Measurements from ENCODE around the gene RNASET2. TPM values are rescaled to one million over a fixed set of nuclear protein-coding genes. Genes with fewer than 3 reads are reported as not detected.
"Not testable (repeated sequence)": the region's sequence is repeated elsewhere in the genome, so short reads cannot be mapped to it uniquely, and the experiment has no call there.

Gene RNASET2
- total RNA-seq, 2 donors from 2014 or later, result 87.1 to 126 TPM

DNA sequence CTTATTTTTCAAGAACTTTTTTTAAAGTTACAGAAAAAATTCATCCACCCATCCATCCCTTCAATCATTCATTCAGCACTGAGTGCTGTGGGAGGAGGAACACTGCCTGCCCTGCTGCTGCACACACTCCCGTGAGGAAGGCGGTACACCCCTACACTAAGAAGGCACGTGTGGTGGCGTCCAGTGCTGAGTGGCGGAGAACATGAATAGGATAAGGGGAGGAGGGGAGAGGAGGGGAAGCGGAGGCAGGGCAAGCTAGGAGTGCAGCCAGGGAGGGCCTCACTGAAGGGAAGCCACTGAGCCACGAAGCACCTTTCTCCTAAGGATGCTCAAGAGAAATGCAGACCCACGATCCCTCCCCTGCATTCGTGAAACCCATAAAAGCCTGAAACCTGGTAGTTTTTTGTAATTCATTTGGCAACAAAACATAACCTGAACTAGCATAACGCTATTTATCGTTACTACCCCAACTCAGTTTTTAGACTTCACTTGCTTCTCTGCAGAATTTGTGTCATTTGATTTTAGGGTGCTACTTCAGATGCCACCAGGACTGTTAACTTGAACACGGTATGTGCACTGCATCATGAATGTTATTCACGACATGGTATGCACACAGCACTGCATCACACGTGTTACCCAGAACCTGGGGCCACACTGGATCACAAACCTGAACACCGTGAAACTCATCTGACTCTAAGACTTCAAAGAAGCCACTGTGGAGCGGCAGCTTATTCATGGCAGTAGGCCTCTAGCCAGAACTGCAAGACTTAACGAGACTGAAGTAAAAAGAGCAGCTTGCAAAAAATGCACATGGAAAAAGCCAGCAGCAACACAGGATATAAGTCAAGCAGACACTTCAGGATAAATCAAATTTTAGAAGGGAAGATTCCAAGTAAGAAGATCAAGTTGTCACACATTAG, 3.5 kb downstream of the RNASET2 start:
- DNase-seq, result no peak
- Histone ChIP-seq H3K4me1 (peaks cover 4% of the 10 kb centered on the region), H3K4me3 (no peak overlapping the region), H3K27ac (no peak overlapping the region), H3K27me3 (no peaks in the 10 kb centered on the region), H3K36me3 (no peaks in the 10 kb centered on the region), H3K9ac (ENCODE audit: low read depth in 2 of 2, low read length in 2 of 2) (peak overlapping the region in 1 of 2 donors; percentile 53), H3K9me3 (no peaks in the 10 kb centered on the region)
- intact Hi-C loops (cut with DNase I), result no loop called here
- TF ChIP-seq, protein P1, sequence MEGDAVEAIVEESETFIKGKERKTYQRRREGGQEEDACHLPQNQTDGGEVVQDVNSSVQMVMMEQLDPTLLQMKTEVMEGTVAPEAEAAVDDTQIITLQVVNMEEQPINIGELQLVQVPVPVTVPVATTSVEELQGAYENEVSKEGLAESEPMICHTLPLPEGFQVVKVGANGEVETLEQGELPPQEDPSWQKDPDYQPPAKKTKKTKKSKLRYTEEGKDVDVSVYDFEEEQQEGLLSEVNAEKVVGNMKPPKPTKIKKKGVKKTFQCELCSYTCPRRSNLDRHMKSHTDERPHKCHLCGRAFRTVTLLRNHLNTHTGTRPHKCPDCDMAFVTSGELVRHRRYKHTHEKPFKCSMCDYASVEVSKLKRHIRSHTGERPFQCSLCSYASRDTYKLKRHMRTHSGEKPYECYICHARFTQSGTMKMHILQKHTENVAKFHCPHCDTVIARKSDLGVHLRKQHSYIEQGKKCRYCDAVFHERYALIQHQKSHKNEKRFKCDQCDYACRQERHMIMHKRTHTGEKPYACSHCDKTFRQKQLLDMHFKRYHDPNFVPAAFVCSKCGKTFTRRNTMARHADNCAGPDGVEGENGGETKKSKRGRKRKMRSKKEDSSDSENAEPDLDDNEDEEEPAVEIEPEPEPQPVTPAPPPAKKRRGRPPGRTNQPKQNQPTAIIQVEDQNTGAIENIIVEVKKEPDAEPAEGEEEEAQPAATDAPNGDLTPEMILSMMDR (IDR thresholded peaks at IDR 0.05), result no peak

GRCh38 chr6:166952121-166952520, 4.2 kb downstream of the RNASET2 start:
- DNase-seq, result no peak
- H3K9ac ChIP-seq (ENCODE audit: low read depth in 2 of 2, low read length in 2 of 2), result no peak overlapping the region
- intact Hi-C loops (cut with DNase I), result no loop called here
- H3K4me3 ChIP-seq, result no peak overlapping the region
- H3K36me3 ChIP-seq, result no peaks in the 10 kb centered on the region
- no peaks in the 10 kb centered on the region for H3K9me3 ChIP-seq
- TF ChIP-seq, protein P1 (IDR thresholded peaks at IDR 0.05), result no peak
- H3K27me3 ChIP-seq, result no peaks in the 10 kb centered on the region
- no peaks in the 10 kb centered on the region for H3K4me1 ChIP-seq
- no peak overlapping the region for H3K27ac ChIP-seq

DNA sequence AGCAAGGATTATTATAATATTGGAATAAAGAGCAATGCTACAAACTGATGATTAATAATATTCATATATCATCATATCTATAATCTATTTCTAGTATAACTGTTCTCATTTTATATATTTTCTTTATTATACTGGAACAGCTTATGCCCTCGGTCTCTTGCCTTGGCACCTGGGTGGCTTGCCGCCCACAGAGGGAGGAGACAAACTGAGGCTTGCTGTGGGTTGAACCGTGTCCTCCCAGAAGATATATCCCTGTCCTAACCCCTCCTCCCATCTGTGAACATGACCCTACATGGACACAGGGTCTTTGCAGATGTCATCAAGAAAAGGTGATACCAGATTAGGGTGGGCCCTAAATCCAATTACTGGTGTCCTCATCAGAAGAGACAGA, 4.7 kb downstream of the RNASET2 start:
- Histone ChIP-seq H3K27ac (peak overlapping the region; percentile 70), H3K9ac (ENCODE audit: low read depth in 2 of 2, low read length in 2 of 2) (no peak overlapping the region), H3K4me3 (no peak overlapping the region), H3K4me1 (no peaks in the 10 kb centered on the region), H3K27me3 (no peaks in the 10 kb centered on the region), H3K36me3 (no peaks in the 10 kb centered on the region), H3K9me3 (no peaks in the 10 kb centered on the region)
- intact Hi-C loops (cut with DNase I), result no loop called here
- TF ChIP-seq, protein P1 (IDR thresholded peaks at IDR 0.05), result no peak
- no peak for DNase-seq

GRCh38 chr6:166950892-166951669, 5.3 kb downstream of the RNASET2 start:
- H3K27ac ChIP-seq, result peak overlapping the region; percentile 70

DNA sequence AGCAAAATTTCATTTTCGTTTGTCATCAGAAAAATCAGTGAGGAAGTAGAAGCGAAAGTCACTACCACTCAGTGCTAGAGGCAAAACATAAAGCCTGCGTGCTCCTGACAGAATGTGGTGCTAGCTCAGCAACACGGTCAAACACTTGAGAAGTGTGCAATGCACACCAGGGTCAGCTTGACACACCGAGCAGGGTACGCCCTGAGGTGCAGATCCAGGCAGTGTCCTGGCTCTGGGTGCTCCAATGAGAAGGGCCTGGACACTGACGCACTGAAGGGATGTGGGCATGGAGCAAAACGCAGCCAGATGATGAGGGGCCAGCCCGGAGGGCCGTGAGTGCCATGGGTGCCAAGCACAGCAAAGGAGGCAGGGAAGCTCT, 5.9 kb downstream of the RNASET2 start:
- Histone ChIP-seq H3K27ac (peak overlapping the region; percentile 70), H3K9me3 (no peaks in the 10 kb centered on the region), H3K36me3 (peaks cover 8% of the 10 kb centered on the region), H3K27me3 (no peaks in the 10 kb centered on the region), H3K4me3 (no peak overlapping the region), H3K4me1 (no peaks in the 10 kb centered on the region), H3K9ac (ENCODE audit: low read depth in 2 of 2, low read length in 2 of 2) (peak overlapping the region; percentile 7 to 52)
- TF ChIP-seq, protein P1 (IDR thresholded peaks at IDR 0.05), result no peak
- intact Hi-C loops (cut with DNase I), result no loop called here
- DNase-seq, result no peak

More at GRCh38 chr6:166950892-166951669, 5.3 kb downstream of the RNASET2 start:
- TF ChIP-seq, protein P1 (IDR thresholded peaks at IDR 0.05), result peak; percentile 60
- H3K36me3 ChIP-seq; intact Hi-C loops (cut with DNase I); H3K27me3 ChIP-seq; H3K9me3 ChIP-seq; H3K4me3 ChIP-seq; H3K4me1 ChIP-seq: not testable (repeated sequence)
- peak overlapping the region; percentile 7 to 52 for H3K9ac ChIP-seq (ENCODE audit: low read depth in 2 of 2, low read length in 2 of 2)
- peak; percentile 77 for DNase-seq
